Colonic mucosa (tissue), 4 donors: ENCODE results near the gene C12orf76. TPM values are rescaled to one million over a fixed set of nuclear protein-coding genes. Genes with fewer than 3 reads are reported as not detected.

Source experiments
- DNase-seq: peaks from one replicate; pipeline ENCODE4 v3.0.0-alpha.2; 2020
- H3K27ac ChIP-seq: fragments of 200-600 bp; one replicate; pipeline ENCODE4 v1.8.0; 2021
- H3K27me3 ChIP-seq: fragments of 200-600 bp; one replicate; pipeline ENCODE4 v1.8.0; 2021
- H3K36me3 ChIP-seq: fragments of 200-600 bp; one replicate; pipeline ENCODE4 v1.8.0; 2021
- H3K4me1 ChIP-seq: fragments of 200-600 bp; one replicate; pipeline ENCODE4 v1.8.0; 2021; ENCODE audit warnings: mild to moderate bottlenecking
- H3K4me3 ChIP-seq: fragments of 200-600 bp; one replicate; pipeline ENCODE4 v1.8.0; 2021
- H3K9ac ChIP-seq, 2 donors: one replicate each; pipeline ENCODE4 v1.7.0; 2013; ENCODE audit warnings: control low read depth in 2 of 2, low read depth in 2 of 2, low read length in 2 of 2
- H3K9me3 ChIP-seq: fragments of 200-600 bp; one replicate; pipeline ENCODE4 v1.8.0; 2021
- intact Hi-C: fragments of 100-400 bp; cut with DNase I; formaldehyde crosslinking; loops from one replicate; pipeline ENCODE4 v1.14.1; 2022
- total RNA-seq, 2 donors: library from RNA; stranded (reverse); fragmentation: NEBNext Ultra II Directional in 1 of 2; extraction: Animal tissue kit (Norgen Biotek cat#: 25700) in 1 of 2; gene quantifications; one replicate each; pipeline ENCODE4 v1.2.1, GENCODE V29; 2021
- TF ChIP-seq, protein P1 (sequence below): fragments of 200-600 bp; IDR thresholded peaks from one replicate; pipeline ENCODE4 v1.8.0; 2022; ENCODE audit warnings: antibody characterized with exemption, mild to moderate bottlenecking
- donor health status: healthy.
- donor health status: DM: no; HTN: no; CAD: no.
- donor health status: DM: no; HTN: no; CAD: no.

The C12orf76 gene
- total RNA-seq, 2 donors from 2014 or later = 7.2 to 8.4 TPM

DNA sequence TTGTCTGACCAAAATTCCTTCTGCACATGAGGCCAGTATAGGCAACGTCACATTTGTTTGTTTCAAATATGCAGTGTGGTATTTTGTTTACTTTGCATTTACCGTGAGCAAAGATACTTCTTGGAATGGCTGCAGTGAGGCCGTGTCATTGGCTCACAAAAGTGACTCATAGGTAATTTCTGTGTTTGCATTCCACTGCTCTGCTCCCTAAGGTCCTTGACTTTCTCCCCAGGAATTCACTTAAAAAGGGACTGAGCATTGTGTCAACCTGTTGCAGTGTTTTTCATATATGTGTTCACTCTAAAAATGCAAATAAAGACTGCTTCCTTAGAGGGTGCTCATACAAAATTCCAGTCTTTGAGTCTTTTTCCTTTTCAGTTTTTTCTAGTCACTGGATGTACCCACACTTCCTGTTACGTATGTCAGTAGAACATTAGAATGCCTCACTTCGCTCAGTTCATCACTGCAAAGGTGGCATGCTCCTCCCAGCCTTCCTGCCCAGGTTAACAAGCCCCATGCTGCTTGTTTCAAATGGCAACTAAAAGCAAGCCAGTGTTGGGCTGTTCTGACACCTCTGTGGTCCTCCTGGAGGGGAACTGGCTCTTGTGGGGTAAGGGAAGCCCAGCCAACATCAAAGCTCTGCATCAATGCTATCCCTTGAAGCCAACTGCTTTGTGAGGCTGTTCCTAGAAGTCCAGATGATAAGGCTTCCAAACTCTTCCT is 9.1 kb downstream of the C12orf76 start:
- Histone ChIP-seq H3K4me3 (no peak overlapping the region), H3K4me1 (peaks cover 12% of the 10 kb centered on the region), H3K9me3 (no peaks in the 10 kb centered on the region), H3K27ac (peak overlapping the region; percentile 76), H3K9ac (peak overlapping the region in 1 of 2 donors; percentile 38), H3K36me3 (peaks cover 20% of the 10 kb centered on the region), H3K27me3 (no peaks in the 10 kb centered on the region)
- intact Hi-C loops = no loop called here
- TF ChIP-seq, protein P1, sequence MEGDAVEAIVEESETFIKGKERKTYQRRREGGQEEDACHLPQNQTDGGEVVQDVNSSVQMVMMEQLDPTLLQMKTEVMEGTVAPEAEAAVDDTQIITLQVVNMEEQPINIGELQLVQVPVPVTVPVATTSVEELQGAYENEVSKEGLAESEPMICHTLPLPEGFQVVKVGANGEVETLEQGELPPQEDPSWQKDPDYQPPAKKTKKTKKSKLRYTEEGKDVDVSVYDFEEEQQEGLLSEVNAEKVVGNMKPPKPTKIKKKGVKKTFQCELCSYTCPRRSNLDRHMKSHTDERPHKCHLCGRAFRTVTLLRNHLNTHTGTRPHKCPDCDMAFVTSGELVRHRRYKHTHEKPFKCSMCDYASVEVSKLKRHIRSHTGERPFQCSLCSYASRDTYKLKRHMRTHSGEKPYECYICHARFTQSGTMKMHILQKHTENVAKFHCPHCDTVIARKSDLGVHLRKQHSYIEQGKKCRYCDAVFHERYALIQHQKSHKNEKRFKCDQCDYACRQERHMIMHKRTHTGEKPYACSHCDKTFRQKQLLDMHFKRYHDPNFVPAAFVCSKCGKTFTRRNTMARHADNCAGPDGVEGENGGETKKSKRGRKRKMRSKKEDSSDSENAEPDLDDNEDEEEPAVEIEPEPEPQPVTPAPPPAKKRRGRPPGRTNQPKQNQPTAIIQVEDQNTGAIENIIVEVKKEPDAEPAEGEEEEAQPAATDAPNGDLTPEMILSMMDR = no peak
- DNase-seq = peak; percentile 59

DNA sequence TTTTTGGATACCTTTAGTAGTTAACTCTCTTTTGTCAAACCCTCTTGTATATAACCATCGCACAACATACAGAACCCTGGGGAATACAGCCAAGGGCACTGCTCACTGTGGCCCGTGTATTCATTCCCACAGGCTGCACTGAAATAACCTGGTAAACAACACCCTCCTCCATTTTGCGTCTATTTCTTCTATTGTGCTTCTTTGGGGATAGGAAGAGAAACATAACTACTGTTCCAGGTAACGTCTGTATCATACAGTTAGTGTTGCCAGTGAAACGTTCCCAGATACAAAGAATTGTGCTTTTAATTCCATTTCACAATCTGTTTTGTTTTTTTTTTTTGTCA is 9.6 kb downstream of the C12orf76 start:
- TF ChIP-seq, protein P1 = no peak
- Histone ChIP-seq H3K9me3 (no peaks in the 10 kb centered on the region), H3K27me3 (no peaks in the 10 kb centered on the region), H3K4me3 (no peak overlapping the region), H3K27ac (peak overlapping the region; percentile 76), H3K9ac (peak overlapping the region in 1 of 2 donors; percentile 16), H3K36me3 (peaks cover 20% of the 10 kb centered on the region), H3K4me1 (peaks cover 12% of the 10 kb centered on the region)
- DNase-seq = no peak
- intact Hi-C loops = no loop called here

DNA sequence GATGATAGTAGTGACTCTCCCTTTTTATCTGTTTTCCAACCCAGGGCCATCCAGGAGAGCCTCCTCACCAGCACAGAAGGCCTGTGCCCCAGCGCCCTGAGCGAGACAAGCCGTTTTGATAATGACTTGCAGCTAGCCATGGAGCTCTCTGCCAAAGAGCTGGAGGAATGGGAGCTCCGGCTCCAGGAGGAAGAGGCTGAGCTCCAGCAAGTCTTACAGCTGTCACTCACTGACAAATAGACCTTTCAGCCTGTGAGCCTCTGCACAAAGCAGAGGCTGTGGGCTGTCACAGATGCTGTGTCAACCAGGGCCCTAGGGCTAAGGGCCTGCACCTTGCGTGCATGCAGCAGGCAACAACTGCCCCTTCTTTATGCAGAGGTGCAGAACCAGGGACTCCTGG is 11.0 kb downstream of the C12orf76 start:
- H3K4me3 ChIP-seq = no peak overlapping the region
- DNase-seq = no peak
- H3K27me3 ChIP-seq = no peaks in the 10 kb centered on the region
- TF ChIP-seq, protein P1 = no peak
- H3K4me1 ChIP-seq = peaks cover 12% of the 10 kb centered on the region
- no peak overlapping the region for H3K27ac ChIP-seq
- H3K9me3 ChIP-seq = no peaks in the 10 kb centered on the region
- no peak overlapping the region for H3K9ac ChIP-seq
- peaks cover 20% of the 10 kb centered on the region for H3K36me3 ChIP-seq
- intact Hi-C loops = no loop called here

DNA sequence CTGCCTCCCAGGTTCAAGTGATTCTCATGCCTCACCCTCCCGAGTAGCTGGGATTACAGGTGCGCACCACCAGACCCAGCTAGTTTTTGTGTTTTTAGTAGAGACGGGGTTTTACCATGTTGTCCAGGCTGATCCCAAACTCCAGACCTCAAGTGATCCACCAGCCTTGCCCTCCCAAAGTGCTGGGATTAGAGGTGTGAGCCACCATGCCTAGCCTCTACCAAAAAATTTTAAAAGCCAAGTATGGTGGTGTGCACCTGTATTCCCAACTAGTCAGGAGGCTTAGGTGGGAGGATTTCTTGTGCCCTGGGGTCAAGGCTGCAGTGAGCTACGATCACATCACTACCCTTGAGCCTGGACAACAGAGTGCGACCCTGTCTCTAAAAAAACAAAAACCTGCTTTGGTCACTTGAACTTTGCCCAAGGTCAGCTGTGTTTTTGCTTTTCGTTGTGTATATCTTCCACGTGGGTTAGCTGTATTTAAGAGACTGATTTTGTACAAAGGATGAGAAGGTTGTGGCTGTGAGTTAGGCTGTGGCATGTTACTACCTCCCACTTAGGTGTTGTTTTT is 12.7 kb downstream of the C12orf76 start:
- H3K4me1 ChIP-seq = peaks cover 12% of the 10 kb centered on the region
- H3K4me3 ChIP-seq = no peak overlapping the region
- no peak overlapping the region for H3K27ac ChIP-seq
- no peak for DNase-seq
- TF ChIP-seq, protein P1 = no peak
- peaks cover 20% of the 10 kb centered on the region for H3K36me3 ChIP-seq
- intact Hi-C loops = no loop called here
- H3K9me3 ChIP-seq = no peaks in the 10 kb centered on the region
- no peaks in the 10 kb centered on the region for H3K27me3 ChIP-seq
- no peak overlapping the region for H3K9ac ChIP-seq

DNA sequence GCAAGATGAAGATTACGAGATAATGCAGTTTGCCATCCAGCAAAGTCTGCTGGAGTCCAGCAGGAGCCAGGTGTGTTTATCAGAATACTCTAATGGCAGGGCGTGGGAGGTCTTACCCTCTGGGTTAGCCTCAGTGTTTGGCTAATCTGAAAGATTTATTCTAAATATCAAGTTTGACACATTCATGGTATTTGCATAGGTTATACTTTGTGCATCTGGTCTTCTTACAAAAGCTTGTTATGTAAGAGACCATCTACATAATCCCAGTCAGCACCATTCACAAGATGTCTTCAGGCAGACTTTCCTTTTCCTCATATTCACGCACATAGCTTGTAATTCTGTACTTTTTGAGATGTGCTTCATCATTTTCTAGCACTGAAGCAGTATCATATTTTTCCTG is 14.4 kb downstream of the C12orf76 start:
- intact Hi-C loops = no loop called here
- Histone ChIP-seq H3K4me3 (no peak overlapping the region), H3K36me3 (peaks cover 20% of the 10 kb centered on the region), H3K9ac (no peak overlapping the region), H3K4me1 (no peaks in the 10 kb centered on the region), H3K27ac (no peak overlapping the region), H3K27me3 (no peaks in the 10 kb centered on the region), H3K9me3 (no peaks in the 10 kb centered on the region)
- DNase-seq = no peak
- TF ChIP-seq, protein P1 = no peak
